GM23338 (cell line): ENCODE data around the gene DPYD. TPM values are rescaled to one million over a fixed set of nuclear protein-coding genes. Genes with fewer than 3 reads are reported as not detected.

ENCODE experiments used
- ATAC-seq: fragments of 200-7000 bp; cut with Tn5 transposase; 3 replicates; pipeline ENCODE4 v1.9.1; 2020
- DNase-seq: peaks from one replicate; pipeline ENCODE4 v3.0.0-alpha.2; 2015; ENCODE audit warnings: low spot score
- H2AFZ ChIP-seq: fragments of 200-600 bp; sonication (generic); 2 replicates; pipeline ENCODE4 v1.8.0; 2016; ENCODE audit warnings: antibody characterized with exemption, mild to moderate bottlenecking, moderate library complexity
- H3F3A ChIP-seq: fragments of 200-600 bp; sonication (generic); replicated peaks from 2 replicates; pipeline ENCODE4 v1.8.0; 2017; ENCODE audit warnings: antibody characterized with exemption, mixed run types, low read depth
- H3K27ac ChIP-seq: fragments of 200-600 bp; sonication (generic); 2 replicates; pipeline ENCODE4 v1.6.1; 2016; ENCODE audit warnings: low read depth
- H3K27me3 ChIP-seq: fragments of 200-600 bp; sonication (generic); 2 replicates; pipeline ENCODE4 v1.8.0; 2016; ENCODE audit warnings: mild to moderate bottlenecking, mixed run types, moderate library complexity; ENCODE audit not compliant: insufficient read depth
- H3K36me3 ChIP-seq: fragments of 200-600 bp; sonication (generic); 2 replicates; pipeline ENCODE4 v1.8.0; 2016; ENCODE audit warnings: mild to moderate bottlenecking; ENCODE audit not compliant: insufficient read depth
- H3K4me1 ChIP-seq: fragments of 200-600 bp; sonication (generic); 2 replicates; pipeline ENCODE4 v1.8.0; 2016; ENCODE audit warnings: mild to moderate bottlenecking, moderate library complexity; ENCODE audit not compliant: insufficient read depth
- H3K4me2 ChIP-seq: fragments of 200-600 bp; sonication (generic); 2 replicates; pipeline ENCODE4 v1.7.1; 2017; ENCODE audit warnings: mixed run types
- H3K4me3 ChIP-seq: fragments of 200-600 bp; sonication (generic); 2 replicates; pipeline ENCODE4 v1.6.1; 2016; ENCODE audit warnings: mixed run types
- H3K79me2 ChIP-seq: fragments of 200-600 bp; sonication (generic); replicated peaks from 2 replicates; pipeline ENCODE4 v1.8.0; 2017; ENCODE audit warnings: mild to moderate bottlenecking; ENCODE audit not compliant: insufficient read depth
- H3K9me2 ChIP-seq: fragments of 200-600 bp; sonication (generic); 2 replicates; pipeline ENCODE4 v1.8.0; 2017; ENCODE audit not compliant: insufficient read depth
- H4K20me1 ChIP-seq: fragments of 200-600 bp; sonication (generic); replicated peaks from 2 replicates; pipeline ENCODE4 v1.8.0; 2017; ENCODE audit warnings: mild to moderate bottlenecking; ENCODE audit not compliant: insufficient read depth
- H3K27ac Mint-ChIP-seq: 2 replicates; pipeline ENCODE4 v1.8.0; 2020; ENCODE audit warnings: inconsistent platforms, mild to moderate bottlenecking, moderate library complexity, mixed read lengths
- H3K27me3 Mint-ChIP-seq: 3 replicates; pipeline ENCODE4 v1.8.0; 2022; ENCODE audit warnings: low read depth, mild to moderate bottlenecking, moderate library complexity, mixed read lengths, inconsistent platforms; ENCODE audit not compliant: insufficient read depth, poor library complexity
- H3K36me3 Mint-ChIP-seq: 3 replicates; pipeline ENCODE4 v1.8.0; 2021; ENCODE audit warnings: low read depth, mild to moderate bottlenecking, inconsistent platforms, moderate library complexity, mixed read lengths
- H3K4me1 Mint-ChIP-seq: 3 replicates; pipeline ENCODE4 v1.8.0; 2020; ENCODE audit warnings: mild to moderate bottlenecking, inconsistent platforms, mixed read lengths
- H3K4me3 Mint-ChIP-seq: 3 replicates; pipeline ENCODE4 v1.8.0; 2021; ENCODE audit warnings: moderate library complexity, mild to moderate bottlenecking, inconsistent platforms, mixed read lengths
- H3K9me3 Mint-ChIP-seq: 3 replicates; pipeline ENCODE4 v1.8.0; 2020; ENCODE audit warnings: moderate library complexity, mild to moderate bottlenecking, inconsistent platforms, mixed read lengths
- CREB1 ChIP-seq: fragments of 250-450 bp; sonication (Bioruptor Pico); IDR thresholded peaks from 2 replicates; pipeline ENCODE4 v1.5.0; 2020; ENCODE audit warnings: low read depth, mild to moderate bottlenecking, moderate library complexity
- EZH2 ChIP-seq: fragments of 200-600 bp; sonication (generic); IDR thresholded peaks from one replicate; pipeline ENCODE4 v1.8.0; 2017; ENCODE audit warnings: antibody characterized with exemption, mild to moderate bottlenecking, low read depth; ENCODE audit not compliant: unreplicated experiment
- JUNB ChIP-seq: IDR thresholded peaks from one replicate; pipeline ENCODE4 v1.6.1; 2016; ENCODE audit warnings: antibody characterized with exemption; ENCODE audit not compliant: unreplicated experiment
- POLR2AphosphoS5 ChIP-seq: IDR thresholded peaks from 2 replicates; pipeline ENCODE4 v1.6.1; 2016; ENCODE audit warnings: antibody characterized with exemption, low read depth
- STAT1 ChIP-seq: IDR thresholded peaks from one replicate; pipeline ENCODE4 v1.6.1; 2016; ENCODE audit warnings: antibody characterized with exemption; ENCODE audit not compliant: unreplicated experiment
- polyA plus RNA-seq: library from polyadenylated mRNA; unstranded; fragments of >200 nt; fragmentation: Nextera tagmentation; extraction: Ambion mirVana; gene quantifications from 2 replicates; pipeline ENCODE4 v1.2.1, GENCODE V29; 2016
- total RNA-seq: library from RNA; depleted of rRNA; stranded (reverse); fragments of >200 nt; shearing (Covaris generic); gene quantifications from 2 replicates; pipeline ENCODE4 v1.2.3, GENCODE V29; 2014
- TF ChIP-seq, protein P1 (sequence below): fragments of 250-450 bp; sonication (Bioruptor Pico); IDR thresholded peaks from 2 replicates; pipeline ENCODE4 v1.5.0; 2020; ENCODE audit warnings: mild to moderate bottlenecking, moderate library complexity
- TF ChIP-seq, protein P2 (sequence below): IDR thresholded peaks from 2 replicates; pipeline ENCODE4 v1.6.1; 2016; ENCODE audit warnings: antibody characterized with exemption
- TF ChIP-seq, protein P3 (sequence below): IDR thresholded peaks from one replicate; pipeline ENCODE4 v1.6.1; 2018; ENCODE audit warnings: antibody characterized with exemption; ENCODE audit not compliant: unreplicated experiment

The DPYD gene
- total and polyA plus RNA-seq, 2 experiments from 2014 or later = 0.50 to 1.6 TPM

DNA sequence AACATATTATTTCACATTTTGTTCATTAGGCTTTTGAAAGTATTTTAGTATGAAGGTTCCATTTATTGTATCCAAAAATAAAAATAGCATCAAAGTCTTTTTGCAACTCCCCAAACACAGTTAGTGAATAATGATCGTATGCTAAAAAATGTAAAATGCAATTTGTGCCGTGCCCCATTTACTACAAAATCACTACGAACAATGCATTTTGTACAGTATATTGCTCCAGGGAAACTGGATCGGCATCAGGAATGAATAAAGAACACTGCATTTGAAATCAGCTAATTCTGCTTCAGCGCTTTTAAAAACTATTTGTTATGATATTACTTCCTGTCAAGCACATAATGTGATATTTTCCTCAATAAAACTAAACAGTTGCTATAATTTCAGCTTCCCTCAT is 547.8 kb downstream of the DPYD start:
- no peak overlapping the region for H3K27ac Mint-ChIP-seq

DNA sequence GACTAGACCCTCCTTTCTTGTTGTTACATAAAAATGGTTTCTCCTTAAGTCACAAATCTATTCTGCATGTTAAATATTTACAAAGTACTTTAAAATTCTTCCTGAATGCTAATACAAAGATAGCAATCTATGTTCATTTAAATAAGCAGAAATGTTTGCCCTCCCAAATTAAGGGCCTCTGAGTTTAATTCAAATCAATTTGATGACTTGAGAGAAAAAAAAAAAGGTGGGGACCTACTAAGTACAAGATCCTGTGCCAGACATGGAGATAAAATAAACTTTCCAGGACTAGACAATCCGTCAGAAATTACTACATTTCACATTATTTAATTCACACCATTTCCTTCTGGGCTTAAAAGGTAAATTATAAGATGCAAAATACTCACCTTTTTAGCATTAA is 548.3 kb downstream of the DPYD start:
- no peaks in the 10 kb centered on the region for H3K36me3 Mint-ChIP-seq
- DNase-seq (no peak), ATAC-seq (no peak)
- H3K4me3 ChIP-seq = no peak overlapping the region
- H3K79me2 ChIP-seq = no peaks in the 10 kb centered on the region
- peaks cover 9% of the 10 kb centered on the region; the same call in 2 of the 3 replicates for H3K4me1 Mint-ChIP-seq
- H3K4me2 ChIP-seq = no peak overlapping the region
- H3K9me3 Mint-ChIP-seq = no peaks in the 10 kb centered on the region
- H3K4me3 Mint-ChIP-seq = no peak overlapping the region
- no peaks in the 10 kb centered on the region for H3K27me3 ChIP-seq
- no peaks in the 10 kb centered on the region for H3K36me3 ChIP-seq
- H2AFZ ChIP-seq = no peak overlapping the region
- no peak overlapping the region for H3K27ac ChIP-seq
- H3K4me1 ChIP-seq = no peaks in the 10 kb centered on the region; the same call in 1 of the 2 replicates
- TF ChIP-seq CREB1 (CRISPR knock-in tag) = no peak
- TF ChIP-seq, protein P1, sequence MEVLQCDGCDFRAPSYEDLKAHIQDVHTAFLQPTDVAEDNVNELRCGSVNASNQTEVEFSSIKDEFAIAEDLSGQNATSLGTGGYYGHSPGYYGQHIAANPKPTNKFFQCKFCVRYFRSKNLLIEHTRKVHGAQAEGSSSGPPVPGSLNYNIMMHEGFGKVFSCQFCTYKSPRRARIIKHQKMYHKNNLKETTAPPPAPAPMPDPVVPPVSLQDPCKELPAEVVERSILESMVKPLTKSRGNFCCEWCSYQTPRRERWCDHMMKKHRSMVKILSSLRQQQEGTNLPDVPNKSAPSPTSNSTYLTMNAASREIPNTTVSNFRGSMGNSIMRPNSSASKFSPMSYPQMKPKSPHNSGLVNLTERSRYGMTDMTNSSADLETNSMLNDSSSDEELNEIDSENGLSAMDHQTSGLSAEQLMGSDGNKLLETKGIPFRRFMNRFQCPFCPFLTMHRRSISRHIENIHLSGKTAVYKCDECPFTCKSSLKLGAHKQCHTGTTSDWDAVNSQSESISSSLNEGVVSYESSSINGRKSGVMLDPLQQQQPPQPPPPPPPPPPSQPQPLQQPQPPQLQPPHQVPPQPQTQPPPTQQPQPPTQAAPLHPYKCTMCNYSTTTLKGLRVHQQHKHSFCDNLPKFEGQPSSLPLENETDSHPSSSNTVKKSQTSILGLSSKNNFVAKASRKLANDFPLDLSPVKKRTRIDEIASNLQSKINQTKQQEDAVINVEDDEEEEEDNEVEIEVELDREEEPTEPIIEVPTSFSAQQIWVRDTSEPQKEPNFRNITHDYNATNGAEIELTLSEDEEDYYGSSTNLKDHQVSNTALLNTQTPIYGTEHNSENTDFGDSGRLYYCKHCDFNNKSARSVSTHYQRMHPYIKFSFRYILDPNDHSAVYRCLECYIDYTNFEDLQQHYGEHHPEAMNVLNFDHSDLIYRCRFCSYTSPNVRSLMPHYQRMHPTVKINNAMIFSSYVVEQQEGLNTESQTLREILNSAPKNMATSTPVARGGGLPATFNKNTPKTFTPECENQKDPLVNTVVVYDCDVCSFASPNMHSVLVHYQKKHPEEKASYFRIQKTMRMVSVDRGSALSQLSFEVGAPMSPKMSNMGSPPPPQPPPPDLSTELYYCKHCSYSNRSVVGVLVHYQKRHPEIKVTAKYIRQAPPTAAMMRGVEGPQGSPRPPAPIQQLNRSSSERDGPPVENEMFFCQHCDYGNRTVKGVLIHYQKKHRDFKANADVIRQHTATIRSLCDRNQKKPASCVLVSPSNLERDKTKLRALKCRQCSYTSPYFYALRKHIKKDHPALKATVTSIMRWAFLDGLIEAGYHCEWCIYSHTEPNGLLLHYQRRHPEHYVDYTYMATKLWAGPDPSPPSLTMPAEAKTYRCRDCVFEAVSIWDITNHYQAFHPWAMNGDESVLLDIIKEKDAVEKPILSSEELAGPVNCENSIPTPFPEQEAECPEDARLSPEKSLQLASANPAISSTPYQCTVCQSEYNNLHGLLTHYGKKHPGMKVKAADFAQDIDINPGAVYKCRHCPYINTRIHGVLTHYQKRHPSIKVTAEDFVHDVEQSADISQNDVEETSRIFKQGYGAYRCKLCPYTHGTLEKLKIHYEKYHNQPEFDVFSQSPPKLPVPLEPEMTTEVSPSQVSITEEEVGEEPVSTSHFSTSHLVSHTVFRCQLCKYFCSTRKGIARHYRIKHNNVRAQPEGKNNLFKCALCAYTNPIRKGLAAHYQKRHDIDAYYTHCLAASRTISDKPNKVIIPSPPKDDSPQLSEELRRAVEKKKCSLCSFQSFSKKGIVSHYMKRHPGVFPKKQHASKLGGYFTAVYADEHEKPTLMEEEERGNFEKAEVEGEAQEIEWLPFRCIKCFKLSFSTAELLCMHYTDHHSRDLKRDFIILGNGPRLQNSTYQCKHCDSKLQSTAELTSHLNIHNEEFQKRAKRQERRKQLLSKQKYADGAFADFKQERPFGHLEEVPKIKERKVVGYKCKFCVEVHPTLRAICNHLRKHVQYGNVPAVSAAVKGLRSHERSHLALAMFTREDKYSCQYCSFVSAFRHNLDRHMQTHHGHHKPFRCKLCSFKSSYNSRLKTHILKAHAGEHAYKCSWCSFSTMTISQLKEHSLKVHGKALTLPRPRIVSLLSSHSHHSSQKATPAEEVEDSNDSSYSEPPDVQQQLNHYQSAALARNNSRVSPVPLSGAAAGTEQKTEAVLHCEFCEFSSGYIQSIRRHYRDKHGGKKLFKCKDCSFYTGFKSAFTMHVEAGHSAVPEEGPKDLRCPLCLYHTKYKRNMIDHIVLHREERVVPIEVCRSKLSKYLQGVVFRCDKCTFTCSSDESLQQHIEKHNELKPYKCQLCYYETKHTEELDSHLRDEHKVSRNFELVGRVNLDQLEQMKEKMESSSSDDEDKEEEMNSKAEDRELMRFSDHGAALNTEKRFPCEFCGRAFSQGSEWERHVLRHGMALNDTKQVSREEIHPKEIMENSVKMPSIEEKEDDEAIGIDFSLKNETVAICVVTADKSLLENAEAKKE (CRISPR knock-in tag) = no peak
- TF ChIP-seq STAT1 = no peak
- TF ChIP-seq POLR2AphosphoS5 = no peak
- no peaks in the 10 kb centered on the region for H3K9me2 ChIP-seq
- no peak overlapping the region for H3K27ac Mint-ChIP-seq
- H4K20me1 ChIP-seq = no peaks in the 10 kb centered on the region
- H3K27me3 Mint-ChIP-seq = no peaks in the 10 kb centered on the region
- no peaks in the 10 kb centered on the region for H3F3A ChIP-seq

More for the DNA sequence above, 547.8 kb downstream of the DPYD start:
- no peaks in the 10 kb centered on the region for H3K9me2 ChIP-seq
- H3K27ac ChIP-seq = no peak overlapping the region
- Mint-ChIP-seq H3K36me3 (no peaks in the 10 kb centered on the region), H3K27me3 (no peaks in the 10 kb centered on the region), H3K4me3 (no peak overlapping the region), H3K4me1 (peaks cover 5% of the 10 kb centered on the region; the same call in 2 of the 3 replicates), H3K9me3 (no peaks in the 10 kb centered on the region)
- no peaks in the 10 kb centered on the region for H3K79me2 ChIP-seq
- H3K27me3 ChIP-seq = no peaks in the 10 kb centered on the region
- ATAC-seq (no peak), DNase-seq (no peak)
- H2AFZ ChIP-seq = no peak overlapping the region
- no peak overlapping the region for H3K4me3 ChIP-seq
- H3K4me1 ChIP-seq = no peaks in the 10 kb centered on the region; the same call in 1 of the 2 replicates
- no peaks in the 10 kb centered on the region for H3K36me3 ChIP-seq
- H3F3A ChIP-seq = no peaks in the 10 kb centered on the region
- H3K4me2 ChIP-seq = no peak overlapping the region
- no peaks in the 10 kb centered on the region for H4K20me1 ChIP-seq
- TF ChIP-seq JUNB (no peak), POLR2AphosphoS5 (no peak), EZH2 (no peak), CREB1 (CRISPR knock-in tag) (no peak)
- TF ChIP-seq, protein P2, sequence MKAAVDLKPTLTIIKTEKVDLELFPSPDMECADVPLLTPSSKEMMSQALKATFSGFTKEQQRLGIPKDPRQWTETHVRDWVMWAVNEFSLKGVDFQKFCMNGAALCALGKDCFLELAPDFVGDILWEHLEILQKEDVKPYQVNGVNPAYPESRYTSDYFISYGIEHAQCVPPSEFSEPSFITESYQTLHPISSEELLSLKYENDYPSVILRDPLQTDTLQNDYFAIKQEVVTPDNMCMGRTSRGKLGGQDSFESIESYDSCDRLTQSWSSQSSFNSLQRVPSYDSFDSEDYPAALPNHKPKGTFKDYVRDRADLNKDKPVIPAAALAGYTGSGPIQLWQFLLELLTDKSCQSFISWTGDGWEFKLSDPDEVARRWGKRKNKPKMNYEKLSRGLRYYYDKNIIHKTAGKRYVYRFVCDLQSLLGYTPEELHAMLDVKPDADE = no peak
- TF ChIP-seq, protein P3, sequence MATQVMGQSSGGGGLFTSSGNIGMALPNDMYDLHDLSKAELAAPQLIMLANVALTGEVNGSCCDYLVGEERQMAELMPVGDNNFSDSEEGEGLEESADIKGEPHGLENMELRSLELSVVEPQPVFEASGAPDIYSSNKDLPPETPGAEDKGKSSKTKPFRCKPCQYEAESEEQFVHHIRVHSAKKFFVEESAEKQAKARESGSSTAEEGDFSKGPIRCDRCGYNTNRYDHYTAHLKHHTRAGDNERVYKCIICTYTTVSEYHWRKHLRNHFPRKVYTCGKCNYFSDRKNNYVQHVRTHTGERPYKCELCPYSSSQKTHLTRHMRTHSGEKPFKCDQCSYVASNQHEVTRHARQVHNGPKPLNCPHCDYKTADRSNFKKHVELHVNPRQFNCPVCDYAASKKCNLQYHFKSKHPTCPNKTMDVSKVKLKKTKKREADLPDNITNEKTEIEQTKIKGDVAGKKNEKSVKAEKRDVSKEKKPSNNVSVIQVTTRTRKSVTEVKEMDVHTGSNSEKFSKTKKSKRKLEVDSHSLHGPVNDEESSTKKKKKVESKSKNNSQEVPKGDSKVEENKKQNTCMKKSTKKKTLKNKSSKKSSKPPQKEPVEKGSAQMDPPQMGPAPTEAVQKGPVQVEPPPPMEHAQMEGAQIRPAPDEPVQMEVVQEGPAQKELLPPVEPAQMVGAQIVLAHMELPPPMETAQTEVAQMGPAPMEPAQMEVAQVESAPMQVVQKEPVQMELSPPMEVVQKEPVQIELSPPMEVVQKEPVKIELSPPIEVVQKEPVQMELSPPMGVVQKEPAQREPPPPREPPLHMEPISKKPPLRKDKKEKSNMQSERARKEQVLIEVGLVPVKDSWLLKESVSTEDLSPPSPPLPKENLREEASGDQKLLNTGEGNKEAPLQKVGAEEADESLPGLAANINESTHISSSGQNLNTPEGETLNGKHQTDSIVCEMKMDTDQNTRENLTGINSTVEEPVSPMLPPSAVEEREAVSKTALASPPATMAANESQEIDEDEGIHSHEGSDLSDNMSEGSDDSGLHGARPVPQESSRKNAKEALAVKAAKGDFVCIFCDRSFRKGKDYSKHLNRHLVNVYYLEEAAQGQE = no peak
